ENCODE results near the gene CAMKK2.
"Not testable (repeated sequence)": the region's sequence is repeated elsewhere in the genome, so short reads cannot be mapped to it uniquely, and the experiment has no call there.

CAMKK2 gene

GRCh38 chr12:121241156-121241970 is 55.1 kb downstream of the CAMKK2 start:
- no peak for DNase-seq

DNA sequence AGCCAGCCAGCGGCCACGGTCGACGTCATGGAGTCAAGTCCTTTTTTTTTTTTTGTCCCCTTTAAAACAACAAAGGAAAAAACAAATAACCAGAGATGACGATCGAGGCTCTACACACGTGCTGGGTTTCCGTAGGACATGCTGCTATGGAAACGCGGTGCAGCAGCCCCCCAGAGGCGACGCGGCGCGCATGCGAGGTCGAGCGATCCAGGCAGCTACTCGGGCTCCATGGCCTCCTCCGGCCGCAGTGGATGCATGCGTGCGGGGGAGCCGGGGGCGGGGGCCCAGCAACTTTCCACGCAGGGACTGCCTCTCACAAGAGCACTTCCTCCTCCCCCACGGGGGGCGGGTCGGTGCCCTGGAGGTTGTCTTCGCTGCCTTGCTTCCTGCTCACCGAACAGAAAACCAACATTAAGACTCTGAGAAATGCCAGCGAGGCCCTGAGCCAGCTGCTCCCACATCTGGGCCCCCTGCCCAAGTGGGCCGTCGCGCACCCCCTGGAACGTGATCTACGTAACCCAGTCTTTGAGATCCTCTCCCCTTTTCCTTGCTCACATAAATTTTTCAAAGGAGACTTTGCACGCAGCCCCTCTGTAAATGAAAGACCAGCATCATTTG is 55.9 kb downstream of the CAMKK2 start:
- DNase-seq, result peak; percentile 69

GRCh38 chr12:121240062-121240420 is 56.5 kb downstream of the CAMKK2 start:
- no peak for DNase-seq

DNA sequence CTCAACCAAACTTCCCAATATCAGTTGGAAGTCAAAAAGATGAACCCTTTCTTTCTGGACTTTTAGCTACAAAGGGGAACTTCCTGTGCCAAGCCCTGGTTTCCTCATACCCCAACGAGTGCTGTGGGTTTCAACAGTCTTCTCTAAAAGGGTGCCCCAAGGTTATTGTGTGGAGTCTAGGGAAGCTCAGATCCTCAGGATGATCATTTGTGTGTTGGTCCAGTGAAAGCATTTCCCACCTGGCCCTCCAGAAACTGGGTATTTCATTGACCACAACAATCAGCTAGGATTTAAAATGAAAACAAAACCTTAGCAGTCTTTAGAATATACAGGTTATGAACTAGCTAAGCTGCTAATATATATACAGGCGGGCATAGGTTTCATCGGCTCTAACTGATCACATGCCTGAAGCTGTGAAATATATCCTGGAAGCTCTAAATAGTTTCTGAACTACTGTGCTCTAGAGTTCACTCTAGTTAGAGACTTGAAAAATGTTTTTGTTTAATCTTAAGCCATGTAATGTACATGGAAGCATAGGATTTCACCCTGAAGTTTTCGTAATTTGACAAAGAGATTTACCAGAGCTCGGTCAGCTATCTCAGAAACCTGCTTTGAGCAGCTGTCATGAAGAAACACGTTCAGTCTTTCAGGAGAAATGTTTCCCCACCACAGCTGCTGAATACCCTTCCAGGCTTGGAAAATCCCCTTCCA is 57.0 kb downstream of the CAMKK2 start:
- DNase-seq, result peak; percentile 30

GRCh38 chr12:121238604-121239350 is 57.7 kb downstream of the CAMKK2 start:
- peak; percentile 18 for DNase-seq

DNA sequence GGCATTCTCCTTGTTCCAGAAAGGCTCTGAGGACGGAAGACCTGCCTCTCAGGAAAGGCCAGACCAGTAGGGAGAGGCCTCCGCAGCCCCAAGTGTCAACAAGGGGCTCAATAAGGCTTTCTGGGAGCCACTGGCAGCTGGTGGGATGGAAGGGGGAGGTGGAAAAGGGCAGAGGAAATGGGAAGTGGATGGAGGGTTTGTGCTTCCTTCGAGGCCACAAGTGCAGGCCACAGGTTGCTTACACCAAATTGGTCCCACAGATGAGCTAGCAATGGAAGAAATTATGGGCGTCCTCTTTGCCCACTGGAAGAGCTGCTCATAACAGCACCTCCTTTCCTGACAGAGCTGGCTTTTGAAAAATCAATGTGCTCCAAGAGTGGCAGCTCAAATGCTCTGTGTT is 58.4 kb downstream of the CAMKK2 start:
- no peak for DNase-seq

DNA sequence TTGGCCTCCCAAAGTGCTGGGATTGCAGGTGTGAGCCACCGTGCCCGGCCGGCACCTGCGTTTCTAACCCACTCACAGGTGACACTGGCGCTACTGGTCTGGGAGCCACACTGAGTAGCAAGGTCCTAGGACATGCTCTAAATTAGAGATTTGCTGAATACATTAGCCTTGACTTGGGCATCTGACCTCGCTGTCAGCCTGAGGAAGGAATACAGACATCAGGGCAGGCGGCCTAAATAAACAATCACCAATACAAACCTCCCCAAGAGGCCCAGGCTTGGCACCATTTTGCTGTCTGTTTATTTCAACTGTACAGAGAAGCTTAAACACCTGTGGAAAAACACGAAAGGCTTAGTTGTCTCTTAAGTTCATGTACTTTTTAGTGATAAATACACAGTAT is 59.1 kb downstream of the CAMKK2 start:
- no peak for DNase-seq

GRCh38 chr12:121236776-121237175 is 59.7 kb downstream of the CAMKK2 start:
- DNase-seq, result no peak

DNA sequence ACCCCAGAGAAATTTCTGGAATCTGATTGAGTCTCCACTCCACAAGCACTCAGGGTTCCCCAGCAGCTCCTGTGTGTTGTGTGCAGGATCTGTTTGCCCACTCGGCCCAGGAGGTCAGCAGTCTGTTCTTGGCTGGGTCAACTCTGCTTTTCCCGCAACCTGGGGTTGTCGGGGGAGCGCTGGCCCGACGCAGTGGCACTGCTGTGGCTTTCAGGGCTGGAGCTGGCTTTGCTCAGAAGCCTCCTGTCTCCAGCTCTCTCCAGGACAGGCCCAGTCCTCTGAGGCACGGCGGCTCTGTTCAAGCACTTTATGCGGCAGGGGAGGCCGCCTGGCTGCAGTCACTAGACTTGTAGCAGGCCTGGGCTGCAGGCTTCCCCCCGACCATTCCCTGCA is 62.9 kb downstream of the CAMKK2 start:
- no peak for DNase-seq

- DNase-seq, result no peak
Observed at GRCh38 chr12:121232977-121233627, 63.4 kb downstream of the CAMKK2 start.

GRCh38 chr12:121232163-121232562 is 64.3 kb downstream of the CAMKK2 start:
- DNase-seq, result no peak

GRCh38 chr12:121230538-121230907 is 66.0 kb downstream of the CAMKK2 start:
- no peak for DNase-seq

DNA sequence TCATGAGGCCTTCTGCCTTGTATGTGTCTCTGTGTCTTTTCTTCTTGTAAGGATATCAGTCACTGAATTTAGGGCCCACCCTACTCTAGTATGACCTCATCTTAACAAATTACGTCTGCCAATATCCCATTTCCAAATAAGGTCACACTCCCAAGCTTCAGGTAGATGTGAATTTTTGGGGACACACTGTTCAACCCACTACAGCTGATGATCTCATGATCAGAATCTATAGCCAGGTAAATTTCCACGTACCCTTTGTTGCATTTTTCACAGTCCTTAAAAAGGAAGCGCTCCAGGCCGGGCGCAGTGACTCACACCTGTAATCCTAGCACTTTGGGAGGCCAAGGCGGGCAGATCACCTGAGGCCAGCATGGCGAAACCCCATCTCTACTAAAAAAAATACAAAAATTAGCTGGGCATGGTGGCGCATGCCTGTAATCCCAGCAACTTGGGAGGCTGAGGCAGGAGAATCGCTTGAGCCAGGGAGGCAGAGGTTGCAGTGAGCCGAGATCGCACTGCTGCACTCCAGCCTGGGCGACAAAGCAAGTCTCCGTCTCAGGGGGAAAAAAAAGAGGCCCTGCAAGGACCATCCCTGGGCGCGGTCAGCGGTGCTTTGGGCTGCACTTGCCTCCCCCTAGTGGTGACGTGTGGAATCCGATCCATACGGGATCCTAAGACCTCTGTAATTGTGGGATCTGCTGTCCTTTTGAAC is 66.5 kb downstream of the CAMKK2 start:
- DNase-seq, result peak; percentile 10

- DNase-seq, result no peak
Observed at GRCh38 chr12:121228919-121229665, 67.4 kb downstream of the CAMKK2 start.

- no peak for DNase-seq
Observed at GRCh38 chr12:121227294-121227693, 69.2 kb downstream of the CAMKK2 start.

- not testable (repeated sequence) for DNase-seq
Observed at GRCh38 chr12:121226871-121227270, 69.6 kb downstream of the CAMKK2 start.

GRCh38 chr12:121226399-121226798 is 70.1 kb downstream of the CAMKK2 start:
- no peak for DNase-seq

- DNase-seq, result no peak
Observed at GRCh38 chr12:121224591-121224990, 71.9 kb downstream of the CAMKK2 start.

DNA sequence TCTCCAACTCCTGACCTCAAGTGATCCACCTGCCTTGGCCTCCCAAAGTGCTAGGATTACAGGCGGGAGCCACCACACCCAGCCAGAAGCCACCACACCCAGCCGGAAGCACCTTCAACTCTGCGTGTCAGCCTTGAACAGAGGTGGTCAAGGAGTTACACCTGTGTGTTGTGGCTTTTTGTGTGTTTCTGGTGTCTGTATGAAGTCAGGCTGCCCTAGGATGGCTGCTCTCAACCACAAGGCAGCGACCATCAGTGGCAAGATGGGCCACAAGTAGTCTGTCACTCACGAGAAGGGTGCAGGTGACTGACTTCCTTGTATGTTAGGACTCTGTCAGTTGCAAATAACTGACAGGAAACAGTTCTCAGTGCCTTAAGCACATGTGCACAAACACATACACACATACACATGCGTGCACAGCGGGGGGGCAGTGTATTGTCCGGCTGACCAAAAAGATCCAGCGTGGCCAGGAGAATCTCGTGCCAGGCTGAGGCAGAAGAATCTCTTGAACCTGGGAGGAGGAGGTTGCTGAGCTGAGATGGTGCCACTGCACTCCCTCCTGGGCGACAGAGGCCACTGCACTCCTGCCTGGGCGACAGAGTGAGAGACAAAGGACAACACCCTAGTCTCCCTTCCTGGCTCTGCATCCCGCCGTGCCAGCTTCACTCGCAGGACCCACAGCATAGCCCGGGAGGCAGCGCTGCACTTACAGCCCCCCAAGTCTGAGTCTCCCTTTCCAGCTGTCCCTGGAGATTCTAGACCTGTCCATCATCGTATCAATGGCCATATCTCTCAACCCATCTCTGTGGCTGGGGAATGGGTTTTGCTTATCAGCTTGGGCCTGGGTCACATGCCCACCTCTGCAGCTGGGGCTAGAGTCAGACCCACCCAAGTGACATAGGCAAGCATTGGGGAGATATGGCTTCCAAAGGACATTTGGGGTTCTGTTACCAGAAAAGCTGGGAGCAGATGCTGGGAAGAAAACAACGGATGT is 72.9 kb downstream of the CAMKK2 start:
- DNase-seq, result no peak

DNA sequence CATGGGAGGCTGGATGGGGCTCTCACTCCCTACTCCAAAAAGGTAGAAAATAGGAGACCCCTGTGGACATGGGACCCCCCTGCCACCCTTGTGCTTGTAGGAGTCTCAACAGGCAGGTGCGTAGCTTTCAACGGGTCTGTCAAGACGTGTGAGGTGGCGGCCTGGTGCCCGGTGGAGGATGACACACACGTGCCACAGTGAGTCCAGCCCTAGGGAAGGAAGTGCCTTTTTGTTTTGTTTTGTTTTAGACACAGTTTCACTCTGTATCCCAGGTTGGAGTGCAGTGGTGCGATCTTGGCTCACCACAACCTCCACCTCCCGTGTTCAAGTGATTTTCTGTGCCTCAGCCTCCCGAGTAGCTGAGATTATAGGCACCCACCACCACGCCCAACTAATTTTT is 73.7 kb downstream of the CAMKK2 start:
- no peak for DNase-seq

All from GDM1 (cell line).